Right lobe of liver (tissue), 4 donors: ENCODE results near the gene HMGCS2.

Experiments used
- POLR2A ChIP-seq: fragments of 450-650 bp; IDR thresholded peaks from one replicate; pipeline ENCODE4 v1.6.1; 2017; ENCODE audit warnings: antibody characterized with exemption, mild to moderate bottlenecking
- TF ChIP-seq, protein P1 (sequence below), 4 donors: fragments of 200-600 bp in 3 of 4; fragments of 450-650 bp in 1 of 4; IDR thresholded peaks; one replicate each; pipeline versions ENCODE4 v1.5.1 to v1.8.0; 2016 to 2022; ENCODE audit warnings: antibody characterized with exemption in 4 of 4, mild to moderate bottlenecking in 2 of 4
- donor health status: DM: no; HTN: no; CAD: no.
- donor health status: DM: no; HTN: no; CAD: no.
- donor health status: DM: no; HTN: yes; CAD: no.

DNA sequence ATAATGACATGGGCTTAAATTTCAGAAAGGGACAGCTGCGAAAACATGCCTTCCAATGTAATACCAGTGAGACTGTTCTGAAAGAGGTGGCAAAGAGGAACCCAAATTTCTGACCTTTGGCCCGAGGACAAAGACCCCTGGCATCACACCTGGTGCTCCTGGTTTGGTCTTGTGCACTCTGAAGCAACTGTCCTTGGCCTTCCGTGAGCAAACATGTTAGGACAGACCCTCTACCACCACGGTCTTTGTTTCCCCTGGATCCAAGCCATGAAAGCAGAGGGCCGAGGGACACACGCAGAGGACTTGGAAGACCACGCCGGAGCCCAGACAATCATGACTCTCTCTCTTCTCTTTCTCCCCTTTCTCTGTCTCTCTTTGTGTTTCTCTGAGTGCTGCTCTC, 36.5 kb upstream of the HMGCS2 start:
- TF ChIP-seq, protein P1, sequence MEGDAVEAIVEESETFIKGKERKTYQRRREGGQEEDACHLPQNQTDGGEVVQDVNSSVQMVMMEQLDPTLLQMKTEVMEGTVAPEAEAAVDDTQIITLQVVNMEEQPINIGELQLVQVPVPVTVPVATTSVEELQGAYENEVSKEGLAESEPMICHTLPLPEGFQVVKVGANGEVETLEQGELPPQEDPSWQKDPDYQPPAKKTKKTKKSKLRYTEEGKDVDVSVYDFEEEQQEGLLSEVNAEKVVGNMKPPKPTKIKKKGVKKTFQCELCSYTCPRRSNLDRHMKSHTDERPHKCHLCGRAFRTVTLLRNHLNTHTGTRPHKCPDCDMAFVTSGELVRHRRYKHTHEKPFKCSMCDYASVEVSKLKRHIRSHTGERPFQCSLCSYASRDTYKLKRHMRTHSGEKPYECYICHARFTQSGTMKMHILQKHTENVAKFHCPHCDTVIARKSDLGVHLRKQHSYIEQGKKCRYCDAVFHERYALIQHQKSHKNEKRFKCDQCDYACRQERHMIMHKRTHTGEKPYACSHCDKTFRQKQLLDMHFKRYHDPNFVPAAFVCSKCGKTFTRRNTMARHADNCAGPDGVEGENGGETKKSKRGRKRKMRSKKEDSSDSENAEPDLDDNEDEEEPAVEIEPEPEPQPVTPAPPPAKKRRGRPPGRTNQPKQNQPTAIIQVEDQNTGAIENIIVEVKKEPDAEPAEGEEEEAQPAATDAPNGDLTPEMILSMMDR (IDR thresholded peaks at IDR 0.05) = no peak
- TF ChIP-seq POLR2A = no peak
